Gastrocnemius medialis (tissue), 4 donors: ENCODE measurements around the gene KHSRP. TPM values are rescaled to one million over a fixed set of nuclear protein-coding genes. Genes with fewer than 3 reads are reported as not detected.
"Not testable (repeated sequence)": the region's sequence is repeated elsewhere in the genome, so short reads cannot be mapped to it uniquely, and the experiment has no call there.

ENCODE experiments used
- ATAC-seq, 2 donors: fragments of 150-250 bp; one replicate each; pipeline ENCODE4 v1.9.1; 2016
- DNase-seq, 2 donors: peaks; one replicate each; pipeline ENCODE4 v3.0.0-alpha.2; 2019
- H3K27ac ChIP-seq, 4 donors: fragments of 200-600 bp; sonication (generic); 1 replicate in 1 of 4; 2 replicates in 3 of 4; pipeline ENCODE4 v1.5.1; 2016 to 2018; ENCODE audit warnings: mild to moderate bottlenecking in 2 of 4, moderate library complexity in 1 of 4
- H3K27me3 ChIP-seq, 3 donors: fragments of 200-600 bp; sonication (generic) in 2 of 3; 1 replicate in 1 of 3; 2 replicates in 2 of 3; pipeline versions ENCODE4 v1.5.1 to v1.6.0; 2016 to 2019; ENCODE audit warnings: mild to moderate bottlenecking in 1 of 3, moderate library complexity in 1 of 3
- H3K36me3 ChIP-seq, 2 donors: fragments of 200-600 bp; sonication (generic) in 1 of 2; one replicate each; pipeline ENCODE4 v1.5.1; 2017 to 2018
- H3K4me1 ChIP-seq, 2 donors: fragments of 200-600 bp; sonication (generic) in 1 of 2; one replicate each; pipeline ENCODE4 v1.5.1; 2016 to 2017; ENCODE audit warnings: mild to moderate bottlenecking in 2 of 2
- H3K4me3 ChIP-seq, 4 donors: fragments of 200-600 bp; sonication (generic) in 3 of 4; 1 replicate in 1 of 4; 2 replicates in 3 of 4; pipeline ENCODE4 v1.5.1; 2016 to 2019; ENCODE audit warnings: mild to moderate bottlenecking in 2 of 4
- H3K9me3 ChIP-seq, 3 donors: fragments of 200-600 bp; sonication (generic) in 2 of 3; 1 replicate in 1 of 3; 2 replicates in 2 of 3; pipeline ENCODE4 v1.5.1; 2016 to 2019
- POLR2A ChIP-seq, 2 donors: fragments of 450-650 bp; IDR thresholded peaks; one replicate each; pipeline ENCODE4 v1.6.1; 2017; ENCODE audit warnings: antibody characterized with exemption in 2 of 2, mild to moderate bottlenecking in 2 of 2, moderate library complexity in 2 of 2
- in situ Hi-C, 4 donors: fragments of 200-750 bp; cut with MboI; loops; one replicate each; pipeline versions ENCODE4 v1.15.0 to v1.8.0; 2017; ENCODE audit warnings: low sequenced_read_pairs in 4 of 4
- intact Hi-C: fragments of 100-400 bp; cut with DNase I; formaldehyde crosslinking; loops from one replicate; pipeline ENCODE4 v1.15.1; 2023; ENCODE audit warnings: low total_unique reads
- total RNA-seq, 4 donors: library from RNA; depleted of rRNA; stranded (reverse); fragments of >200 nt; gene quantifications; one replicate each; pipeline versions ENCODE4 v1.1.0 to v1.2.3, GENCODE V29; 2016
- TF ChIP-seq, protein P1 (sequence below), 5 experiments: fragments of 450-650 bp in 3 of 5; fragments of 200-600 bp in 2 of 5; sonication (generic) in 2 of 5; IDR thresholded peaks in 4 of 5; conservative IDR thresholded peaks in 1 of 5; 1 replicate in 4 of 5; 2 replicates in 1 of 5; pipeline ENCODE4 v1.5.1; 2016 to 2019; ENCODE audit warnings: antibody characterized with exemption in 5 of 5, mild to moderate bottlenecking in 3 of 5, moderate library complexity in 3 of 5

The KHSRP gene
- total RNA-seq, 4 donors from 2014 or later, result 49.1 to 124 (median 85.6) TPM

DNA sequence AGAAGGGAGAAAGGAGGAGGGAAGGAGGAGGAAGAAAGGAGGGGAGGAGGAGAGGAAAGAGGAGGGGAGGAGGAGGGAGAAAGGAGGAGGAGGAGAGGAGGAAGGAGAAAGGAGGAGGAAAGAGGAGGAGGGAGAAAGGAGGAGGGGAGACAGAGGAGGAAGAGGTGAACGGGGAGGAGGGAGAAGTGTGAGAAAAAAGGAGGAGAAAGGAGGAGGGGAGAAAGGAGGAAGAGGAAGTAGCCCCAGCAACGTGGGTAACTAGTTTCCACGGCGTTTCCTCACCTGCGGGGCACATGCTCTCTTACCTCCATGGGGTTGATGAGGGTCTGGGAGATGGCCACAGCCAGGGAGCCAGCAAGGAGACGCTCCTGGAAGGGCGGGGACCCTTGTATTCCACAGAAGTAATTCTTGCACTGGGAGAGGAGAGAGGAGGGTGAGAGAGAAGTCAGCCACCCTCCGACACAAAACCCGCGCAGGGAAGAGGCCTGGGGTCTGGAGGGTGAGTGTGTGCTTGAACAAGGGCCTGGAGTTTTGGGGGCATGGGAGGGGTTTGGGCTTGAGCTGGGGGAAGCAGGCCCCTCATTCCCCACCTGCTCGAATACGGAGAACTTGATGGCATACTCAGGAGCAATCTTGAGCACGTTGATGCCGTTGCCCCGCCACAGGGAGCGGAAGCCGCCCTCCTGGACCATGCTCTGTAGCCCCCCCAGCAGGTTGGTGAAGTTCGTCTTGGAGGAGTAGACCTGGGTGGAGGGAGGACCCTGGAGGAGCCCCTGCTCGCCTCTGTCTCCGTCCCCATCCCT is 5.0 kb upstream of the KHSRP start:
- H3K9me3 ChIP-seq, result no peaks in the 10 kb centered on the region
- no peak overlapping the region for H3K27ac ChIP-seq
- TF ChIP-seq POLR2A (IDR thresholded peaks at IDR 0.05), result no peak
- TF ChIP-seq, protein P1, sequence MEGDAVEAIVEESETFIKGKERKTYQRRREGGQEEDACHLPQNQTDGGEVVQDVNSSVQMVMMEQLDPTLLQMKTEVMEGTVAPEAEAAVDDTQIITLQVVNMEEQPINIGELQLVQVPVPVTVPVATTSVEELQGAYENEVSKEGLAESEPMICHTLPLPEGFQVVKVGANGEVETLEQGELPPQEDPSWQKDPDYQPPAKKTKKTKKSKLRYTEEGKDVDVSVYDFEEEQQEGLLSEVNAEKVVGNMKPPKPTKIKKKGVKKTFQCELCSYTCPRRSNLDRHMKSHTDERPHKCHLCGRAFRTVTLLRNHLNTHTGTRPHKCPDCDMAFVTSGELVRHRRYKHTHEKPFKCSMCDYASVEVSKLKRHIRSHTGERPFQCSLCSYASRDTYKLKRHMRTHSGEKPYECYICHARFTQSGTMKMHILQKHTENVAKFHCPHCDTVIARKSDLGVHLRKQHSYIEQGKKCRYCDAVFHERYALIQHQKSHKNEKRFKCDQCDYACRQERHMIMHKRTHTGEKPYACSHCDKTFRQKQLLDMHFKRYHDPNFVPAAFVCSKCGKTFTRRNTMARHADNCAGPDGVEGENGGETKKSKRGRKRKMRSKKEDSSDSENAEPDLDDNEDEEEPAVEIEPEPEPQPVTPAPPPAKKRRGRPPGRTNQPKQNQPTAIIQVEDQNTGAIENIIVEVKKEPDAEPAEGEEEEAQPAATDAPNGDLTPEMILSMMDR (IDR thresholded peaks at IDR 0.05 in 4 of 5, conservative IDR thresholded peaks at IDR 0.05 in 1 of 5), result no peak
- in situ Hi-C loops, result no loop called here
- H3K27me3 ChIP-seq, result no peaks in the 10 kb centered on the region
- intact Hi-C loops, result loop anchor here (10.0 kb wide), 1 partner anchor 215 kb away; no protein-coding TSS in a partner anchor
- H3K4me1 ChIP-seq, result peaks cover 4% of the 10 kb centered on the region in 2 donors
- no peaks in the 10 kb centered on the region for H3K36me3 ChIP-seq
- DNase-seq (no peak), ATAC-seq (no peak)
- H3K4me3 ChIP-seq, result no peak overlapping the region

DNA sequence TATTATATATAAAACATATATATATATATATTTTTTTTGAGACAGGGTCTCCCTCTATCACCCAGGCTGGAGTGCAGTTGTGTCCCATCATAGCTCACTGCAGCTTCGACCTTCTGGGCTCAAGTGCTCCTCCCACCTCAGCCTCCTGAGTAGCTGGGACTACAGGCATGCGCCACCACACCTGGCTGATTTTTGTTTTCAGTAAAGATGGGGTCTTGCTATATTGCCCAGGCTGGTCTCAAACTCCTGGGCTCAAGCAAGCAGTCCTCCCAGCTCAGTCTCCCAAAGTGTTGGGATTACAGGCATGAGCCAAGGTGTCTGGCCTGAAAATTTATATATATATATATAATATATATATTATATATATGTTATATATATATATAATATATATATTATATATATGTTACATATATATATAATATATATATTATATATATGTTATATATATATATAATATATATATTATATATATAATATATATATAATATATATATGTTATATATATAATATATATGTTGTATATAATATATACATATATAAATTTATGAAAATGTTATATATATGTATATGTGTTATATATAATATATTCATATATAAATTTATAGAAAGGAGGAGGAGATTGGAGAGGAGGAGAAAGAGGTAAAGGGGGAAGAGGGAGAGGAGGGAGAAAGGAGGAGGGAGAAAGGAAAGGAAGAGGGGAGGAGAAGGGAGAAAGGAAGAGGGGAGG is 4.2 kb upstream of the KHSRP start:
- H3K36me3 ChIP-seq, H3K9me3 ChIP-seq, H3K27me3 ChIP-seq, ATAC-seq, DNase-seq, H3K4me3 ChIP-seq, H3K27ac ChIP-seq, in situ Hi-C loops, H3K4me1 ChIP-seq: not testable (repeated sequence)
- intact Hi-C loops, result loop anchor here (10.0 kb wide), 1 partner anchor 214 kb away; no protein-coding TSS in a partner anchor

- in situ Hi-C loops (no loop called here), intact Hi-C loops (loop anchor here (10.0 kb wide), 1 partner anchor 212 kb away; no protein-coding TSS in a partner anchor)
- Histone ChIP-seq H3K36me3 (no peaks in the 10 kb centered on the region), H3K4me1 (peaks cover 17 to 22% of the 10 kb centered on the region in 2 donors), H3K27ac (no peak overlapping the region), H3K27me3 (no peaks in the 10 kb centered on the region), H3K9me3 (no peaks in the 10 kb centered on the region), H3K4me3 (no peak overlapping the region)
- DNase-seq (no peak), ATAC-seq (no peak)
- TF ChIP-seq POLR2A (IDR thresholded peaks at IDR 0.05), result no peak
- TF ChIP-seq, protein P1 (IDR thresholded peaks at IDR 0.05 in 4 of 5, conservative IDR thresholded peaks at IDR 0.05 in 1 of 5), result no peak
These were observed 2.5 kb upstream of the KHSRP start for GRCh38 chr19:6427131-6427530.

DNA sequence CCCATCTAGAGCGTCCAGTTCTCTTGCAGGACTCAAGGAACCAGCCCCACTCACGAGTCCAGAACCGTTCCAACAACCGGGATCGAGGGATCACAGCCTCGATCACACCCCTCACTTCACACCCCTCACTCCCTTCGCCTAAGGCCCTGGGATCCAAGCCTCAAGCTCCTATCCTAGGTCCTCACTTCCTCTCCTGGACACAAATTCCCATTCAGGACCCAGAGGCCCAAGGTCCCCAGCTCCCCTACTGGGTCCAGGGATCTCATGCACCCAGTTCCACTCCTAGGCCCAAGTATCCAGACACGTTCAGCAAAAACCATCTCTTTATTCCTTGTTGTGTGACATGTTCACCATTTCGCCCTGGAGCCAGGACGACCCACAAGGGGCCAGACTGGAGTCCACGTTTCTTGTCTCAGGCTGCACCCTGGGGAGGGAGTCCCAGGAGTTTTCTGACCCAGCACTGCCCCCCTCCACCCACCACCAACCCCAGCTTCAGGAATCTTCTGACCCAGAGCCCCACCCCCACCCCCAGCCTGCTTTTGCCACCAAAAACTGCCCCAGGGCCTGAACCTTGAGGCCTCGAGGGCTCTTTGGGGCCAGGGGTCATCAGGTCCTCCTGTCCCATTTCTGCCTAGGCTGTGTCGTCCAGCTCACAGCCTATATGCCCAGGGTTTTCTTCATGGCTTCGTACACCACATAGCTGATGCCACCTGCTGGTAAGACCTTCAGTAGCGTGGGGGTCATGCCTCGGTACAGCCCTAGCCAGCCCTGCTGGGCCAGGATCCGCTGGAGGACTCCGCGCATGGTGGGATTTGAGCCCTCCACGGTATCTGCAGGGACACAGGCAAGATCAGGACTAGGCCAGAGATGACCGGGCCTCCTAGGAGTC is 1.4 kb upstream of the KHSRP start:
- DNase-seq, result no peak
- Histone ChIP-seq H3K36me3 (peaks cover 0 to 10% of the 10 kb centered on the region in 2 donors), H3K4me3 (peak overlapping the region; percentile 36 to 81 (median 44)), H3K27ac (peak overlapping the region; percentile 84 to 91 (median 86)), H3K27me3 (no peaks in the 10 kb centered on the region), H3K4me1 (peaks cover 20 to 24% of the 10 kb centered on the region in 2 donors), H3K9me3 (no peaks in the 10 kb centered on the region)
- no peak for TF ChIP-seq POLR2A (IDR thresholded peaks at IDR 0.05)
- TF ChIP-seq, protein P1 (IDR thresholded peaks at IDR 0.05 in 4 of 5, conservative IDR thresholded peaks at IDR 0.05 in 1 of 5), result no peak
- in situ Hi-C loops (no loop called here), intact Hi-C loops (loop anchor here (1.0 to 10.0 kb wide), 4 partner anchors 34 to 211 kb away; partner anchors contain the start of gene CLPP)
- ATAC-seq, result no peak
